Mucosa of gallbladder (tissue), 1 donor: ENCODE results near the gene IL23R. TPM values are rescaled to one million over a fixed set of nuclear protein-coding genes. Genes with fewer than 3 reads are reported as not detected.
"Not testable (repeated sequence)": the region's sequence is repeated elsewhere in the genome, so short reads cannot be mapped to it uniquely, and the experiment has no call there.

Experiments
- DNase-seq: peaks from one replicate; pipeline ENCODE4 v3.0.0-alpha.2; 2020; ENCODE audit warnings: low spot score
- total RNA-seq: library from RNA; stranded (reverse); gene quantifications from one replicate; pipeline ENCODE4 v1.2.1, GENCODE V29; 2021
- donor health status: DM: no; HTN: no; CAD: no.

Gene IL23R
- total RNA-seq, 1 donor from 2014 or later, result 0.32 TPM

DNA sequence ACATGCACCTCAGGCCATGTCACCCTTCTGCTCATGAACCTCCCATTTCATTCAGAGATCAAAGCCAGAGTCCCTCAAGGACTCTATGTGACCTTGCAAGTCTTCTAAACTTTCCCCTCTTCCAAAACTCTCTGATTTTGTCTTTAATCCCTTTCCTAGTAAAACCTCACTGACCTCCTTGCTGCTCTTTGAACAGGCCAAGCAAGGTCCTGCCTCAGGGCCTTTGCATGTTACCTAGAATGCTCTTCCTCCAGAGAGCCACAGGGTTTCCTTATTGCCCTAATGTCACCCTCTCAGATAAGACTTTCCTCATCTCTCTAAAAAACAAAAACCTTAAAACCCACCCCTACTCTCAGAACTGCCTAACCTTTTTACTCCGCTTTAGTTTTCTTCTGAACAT lies 26.6 kb downstream of the IL23R start:
- DNase-seq, result no peak

- no peak for DNase-seq
These were observed 27.4 kb downstream of the IL23R start for GRCh38 chr1:67193704-67194103.

- no peak for DNase-seq
These were observed 28.1 kb downstream of the IL23R start for GRCh38 chr1:67194209-67194863.

- DNase-seq, result no peak
These were observed 34.5 kb downstream of the IL23R start for GRCh38 chr1:67200755-67201154.

DNA sequence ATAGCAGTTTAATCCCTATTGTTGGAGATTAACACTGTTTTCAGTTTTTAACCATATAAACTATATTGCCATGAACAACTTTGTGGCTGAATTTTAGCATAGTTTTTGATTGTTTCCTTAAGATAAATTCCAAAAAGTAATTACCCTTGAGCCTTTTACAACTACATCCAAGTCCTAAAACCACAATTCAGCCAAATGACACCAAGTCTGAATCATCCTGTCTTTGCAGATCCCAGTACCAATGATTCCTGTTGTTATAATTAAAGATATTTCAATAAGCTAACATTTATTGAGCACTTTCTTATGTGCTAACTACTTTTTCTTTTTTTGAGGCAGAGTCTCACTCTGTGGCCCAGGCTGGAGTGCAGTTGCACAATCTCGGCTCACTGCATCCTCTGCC lies 35.6 kb downstream of the IL23R start:
- DNase-seq, result no peak

DNA sequence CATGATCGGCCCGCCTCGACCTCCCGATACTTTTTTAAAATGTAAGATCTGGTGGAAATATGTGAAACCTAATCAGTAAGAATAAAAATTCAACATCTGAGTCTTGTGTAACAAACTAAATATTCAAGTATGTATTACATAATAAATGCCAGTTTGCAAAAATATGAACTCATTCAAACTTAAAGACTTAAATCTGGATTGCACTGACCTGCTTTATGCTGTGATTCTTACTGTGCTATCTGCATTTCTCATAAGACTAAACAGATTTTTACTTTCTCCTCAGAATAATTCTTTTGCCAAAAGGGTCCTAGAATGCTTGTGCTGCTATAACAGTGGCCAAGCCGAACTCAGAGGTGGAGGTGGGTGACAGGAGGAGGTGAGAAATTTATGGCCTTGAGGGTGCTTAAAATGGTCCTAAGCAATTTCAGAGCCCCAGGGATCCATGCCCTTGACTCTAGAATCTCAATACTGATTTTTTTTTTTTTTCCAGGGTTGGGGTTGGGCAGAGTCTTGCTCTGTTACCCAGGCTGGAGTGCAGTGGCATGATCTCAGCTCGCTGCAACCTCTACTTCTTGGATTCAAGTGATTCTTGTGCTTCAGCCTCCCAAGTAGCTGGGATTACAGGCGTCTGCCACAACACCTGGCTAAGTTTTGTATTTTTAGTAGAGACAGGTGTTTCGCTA lies 38.2 kb downstream of the IL23R start:
- DNase-seq, result no peak

DNA sequence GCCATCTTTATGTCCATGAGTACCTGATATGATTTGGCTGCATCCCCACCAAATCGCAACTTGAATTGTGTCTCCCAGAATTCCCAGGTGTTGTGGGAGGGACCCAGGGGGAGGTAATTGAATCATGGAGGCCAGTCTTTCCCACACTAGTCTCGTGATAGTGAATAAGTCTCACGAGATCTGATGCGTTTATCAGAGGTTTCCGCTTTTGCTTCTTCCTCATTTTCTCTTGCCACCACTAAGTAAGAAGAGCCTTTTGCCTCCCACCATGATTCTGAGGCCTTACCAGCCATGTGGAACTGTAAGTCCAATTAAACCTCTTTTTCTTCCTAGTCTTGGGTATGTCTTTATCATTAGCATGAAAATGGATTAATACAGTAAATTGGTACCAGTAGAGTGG lies 41.1 kb downstream of the IL23R start:
- not testable (repeated sequence) for DNase-seq

GRCh38 chr1:67208217-67208616 lies 42.0 kb downstream of the IL23R start:
- no peak for DNase-seq

DNA sequence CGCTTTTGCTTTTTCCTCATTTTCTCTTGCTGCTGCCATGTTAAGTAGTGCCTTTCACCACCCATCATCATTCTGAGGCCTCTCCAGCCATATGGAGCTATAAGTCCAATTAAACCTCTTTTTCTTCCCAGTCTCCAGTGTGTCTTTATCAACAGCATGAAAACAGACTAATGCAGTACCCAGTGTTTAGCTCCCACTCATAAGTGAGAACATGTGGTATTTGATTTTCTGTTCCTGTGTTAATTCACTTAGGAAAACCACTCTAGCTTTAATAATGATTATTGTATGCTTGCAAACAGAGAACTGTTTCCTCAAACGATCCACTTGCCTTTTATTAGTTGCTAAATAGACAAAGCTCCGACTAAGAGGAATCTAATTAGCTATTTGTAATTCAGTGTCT lies 43.3 kb downstream of the IL23R start:
- DNase-seq, result no peak

DNA sequence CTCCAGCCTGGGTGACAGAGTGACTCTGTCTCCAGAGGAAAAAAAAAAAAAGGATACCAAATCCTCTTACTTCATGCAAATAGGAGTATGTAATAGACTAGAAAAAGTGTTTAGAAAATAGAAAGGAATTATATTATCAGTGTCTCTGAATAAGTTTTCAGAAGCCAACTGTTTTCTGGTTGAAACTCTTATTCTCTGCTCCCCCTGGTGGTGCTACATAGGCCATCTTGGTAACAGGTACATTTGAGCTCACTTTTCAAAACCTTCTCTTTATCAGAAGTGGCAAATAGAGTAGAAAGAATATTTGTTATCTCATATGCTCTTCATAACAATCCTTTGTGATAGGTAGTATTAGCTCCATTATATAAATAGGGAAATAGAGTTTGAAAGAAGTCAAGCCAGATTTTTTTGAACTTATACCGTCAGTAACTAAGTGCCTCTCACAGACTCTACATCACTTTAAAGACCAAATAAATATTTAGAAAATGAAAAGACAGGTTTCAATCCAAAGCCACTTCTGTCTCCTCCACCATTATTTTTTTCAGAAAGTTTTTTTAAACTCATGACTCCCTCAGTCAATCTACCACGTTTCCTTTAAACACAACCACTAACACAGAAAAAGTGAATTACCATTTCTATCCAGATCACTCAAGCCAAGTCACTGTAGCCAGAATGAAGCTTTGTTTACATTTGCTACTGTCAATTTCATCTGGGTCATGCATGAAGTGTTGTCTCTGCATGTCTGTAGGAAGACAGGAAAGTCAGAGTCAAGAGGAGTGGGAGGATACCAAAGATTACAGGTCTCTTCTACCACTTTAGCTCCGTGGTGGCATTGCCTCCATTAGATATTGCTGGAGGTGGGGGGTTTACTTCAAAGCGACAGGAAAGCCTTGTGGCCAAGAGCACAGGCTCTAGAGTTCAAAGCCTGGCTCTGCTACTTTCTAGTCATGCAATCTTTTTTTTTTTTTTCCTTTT lies 45.6 kb downstream of the IL23R start:
- DNase-seq, result no peak

GRCh38 chr1:67213164-67213563 lies 46.9 kb downstream of the IL23R start:
- DNase-seq, result no peak

DNA sequence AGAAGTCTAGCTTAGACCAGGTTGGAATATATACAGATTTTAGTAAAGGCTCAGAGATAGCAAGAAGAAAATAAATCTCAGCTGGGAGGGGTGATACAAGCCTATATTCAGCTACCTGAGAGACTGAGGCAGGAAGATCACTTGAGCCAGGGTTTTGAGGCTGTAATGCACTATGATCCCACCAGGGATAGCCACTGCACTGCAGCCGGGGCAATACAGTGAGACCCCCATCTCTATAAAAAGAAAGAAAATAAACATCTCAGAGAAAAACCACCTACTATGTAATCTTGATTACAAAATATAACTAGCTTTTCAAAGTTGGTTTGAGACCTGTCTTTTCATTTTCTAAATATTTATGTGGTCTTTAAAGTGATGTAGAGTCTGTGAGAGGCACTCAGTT lies 47.7 kb downstream of the IL23R start:
- no peak for DNase-seq

- peak; percentile 24 for DNase-seq
These were observed 48.3 kb downstream of the IL23R start for GRCh38 chr1:67214420-67215174.

GRCh38 chr1:67216401-67216800 lies 50.1 kb downstream of the IL23R start:
- DNase-seq, result no peak

DNA sequence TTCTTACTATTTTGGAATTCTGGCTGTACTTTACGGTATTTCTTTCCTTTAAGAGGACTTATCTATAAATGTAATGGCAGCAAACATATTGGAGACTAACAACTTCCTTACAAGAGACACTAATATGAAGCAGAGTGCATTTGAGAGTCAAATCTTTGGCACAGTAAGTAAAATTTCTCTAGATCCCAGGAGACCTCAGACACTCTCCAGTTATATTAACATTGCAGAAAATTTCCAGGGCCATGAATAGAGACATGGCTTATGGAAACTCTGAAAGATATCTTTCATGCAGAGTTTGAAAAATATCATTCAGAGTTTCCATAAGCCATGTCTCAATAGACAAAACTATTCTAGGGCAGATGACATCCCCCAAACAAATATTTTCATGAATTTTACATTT lies 51.2 kb downstream of the IL23R start:
- no peak for DNase-seq

DNA sequence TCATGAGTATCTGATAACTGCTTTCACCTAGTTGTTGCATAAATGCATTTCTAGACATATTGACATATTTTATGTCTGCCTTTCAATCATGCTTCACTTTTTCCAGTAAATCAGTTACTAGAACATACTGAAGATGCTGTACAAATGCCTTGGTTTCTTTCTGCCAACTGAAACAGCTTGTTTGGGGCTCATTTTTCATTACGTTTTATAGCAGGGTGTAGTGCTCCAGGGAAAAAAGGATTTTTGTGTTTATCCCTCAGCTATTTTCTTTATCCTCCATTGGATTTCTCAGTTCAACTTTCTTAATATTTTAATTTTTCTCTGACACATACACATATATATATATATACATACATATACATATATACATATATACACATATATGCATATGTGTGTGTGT lies 51.7 kb downstream of the IL23R start:
- no peak for DNase-seq

- no peak for DNase-seq
These were observed 58.6 kb downstream of the IL23R start for GRCh38 chr1:67224856-67225255.

DNA sequence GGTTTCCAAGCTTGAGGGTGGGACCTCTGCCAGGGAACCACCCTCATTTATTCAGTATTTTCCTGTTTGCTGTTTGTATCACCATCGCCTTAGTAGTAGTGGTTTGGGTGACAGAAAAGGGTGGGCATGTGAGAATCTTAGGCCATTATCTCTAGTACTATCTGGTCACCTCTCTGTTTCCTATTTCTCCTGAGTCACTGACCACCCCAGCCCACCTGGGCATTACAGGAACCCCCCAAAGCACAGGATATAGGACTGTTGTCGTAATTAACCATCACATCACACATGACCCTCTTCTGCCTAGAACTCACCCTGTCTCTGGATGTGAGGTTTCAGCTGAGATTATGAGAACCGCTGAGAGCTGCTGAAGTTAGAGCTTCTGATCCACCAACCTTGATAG lies 60.4 kb downstream of the IL23R start:
- DNase-seq, result no peak

DNA sequence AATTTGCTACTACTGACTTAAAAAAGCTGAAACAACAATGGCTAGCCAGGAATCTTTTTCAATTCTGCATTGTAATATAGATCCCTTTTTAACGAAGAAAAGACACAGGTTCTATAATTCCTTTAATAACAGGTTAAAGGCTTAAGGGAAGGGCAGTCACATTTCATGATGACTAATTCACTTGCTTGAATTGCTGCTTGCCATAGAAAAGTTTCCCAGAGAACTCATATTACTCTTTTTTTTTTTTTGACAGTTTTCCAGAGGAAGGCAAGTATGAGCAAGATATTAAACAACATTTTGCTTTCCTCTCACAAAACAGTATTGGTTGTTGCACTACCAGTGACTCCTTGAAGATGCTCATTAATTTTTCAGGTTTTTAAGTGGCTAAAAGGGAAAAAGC lies 60.9 kb downstream of the IL23R start:
- DNase-seq, result no peak

GRCh38 chr1:67228791-67229190 lies 62.5 kb downstream of the IL23R start:
- no peak for DNase-seq

GRCh38 chr1:67230539-67230938 lies 64.3 kb downstream of the IL23R start:
- no peak for DNase-seq

DNA sequence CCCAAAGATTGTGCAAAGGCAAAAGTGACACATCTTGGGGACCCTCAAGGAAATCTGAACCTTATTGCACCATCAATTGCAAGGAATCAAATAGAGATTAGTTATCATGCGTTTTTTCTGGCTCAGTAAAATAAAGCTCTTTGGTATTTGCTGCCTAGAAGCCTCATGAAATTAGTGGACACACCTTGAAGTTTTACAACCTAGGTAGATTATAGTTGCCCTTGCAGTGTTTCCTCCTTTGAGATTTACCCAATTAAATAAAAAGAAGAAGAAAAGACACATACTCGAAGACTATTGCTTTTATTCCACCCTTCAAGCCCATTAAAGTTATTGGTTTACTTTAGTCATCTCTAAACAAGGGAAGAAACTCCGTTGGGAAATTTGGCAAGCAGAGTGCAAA lies 70.0 kb downstream of the IL23R start:
- no peak for DNase-seq
